Stomach (tissue), 4 donors: ENCODE results near the gene GAP43.

Experiments
- CTCF ChIP-seq, 7 experiments: fragments of 450-650 bp in 4 of 7; fragments of 200-600 bp in 3 of 7; sonication (generic) in 3 of 7; IDR thresholded peaks; one replicate each; pipeline ENCODE4 v1.5.1; 2016 to 2019; ENCODE audit warnings: antibody characterized with exemption in 7 of 7, control low read depth in 2 of 7, mild to moderate bottlenecking in 1 of 7
- EP300 ChIP-seq: sonication (generic); formaldehyde crosslinking; IDR thresholded peaks from one replicate; pipeline ENCODE4 v1.6.1; 2017; ENCODE audit warnings: antibody characterized with exemption
- POLR2A ChIP-seq, 4 donors: fragments of 450-650 bp; IDR thresholded peaks; one replicate each; pipeline ENCODE4 v1.6.1; 2016; ENCODE audit warnings: antibody characterized with exemption in 4 of 4, control low read depth in 2 of 4, mild to moderate bottlenecking in 1 of 4, moderate library complexity in 1 of 4
- POLR2AphosphoS5 ChIP-seq, 3 donors: sonication (generic); formaldehyde crosslinking; IDR thresholded peaks; one replicate each; pipeline ENCODE4 v1.6.1; 2016; ENCODE audit warnings: antibody characterized with exemption in 3 of 3

GRCh38 chr3:115655761-115656282, 32.5 kb downstream of the GAP43 start:
- TF ChIP-seq EP300 (no peak), CTCF (IDR thresholded peaks at IDR 0.05) (no peak), POLR2AphosphoS5 (IDR thresholded peaks at IDR 0.05) (no peak), POLR2A (IDR thresholded peaks at IDR 0.05) (no peak)
